SKM-1 treated with dmso at 0.1 percent for 144 hours (cell line): ENCODE results near the gene GNAI2.

Experiments used
- DNase-seq: peaks from one replicate; lab custom pipeline; 2025; ENCODE audit not compliant: unreplicated experiment; lab: John Stamatoyannopoulos, UW

The GNAI2 gene

DNA sequence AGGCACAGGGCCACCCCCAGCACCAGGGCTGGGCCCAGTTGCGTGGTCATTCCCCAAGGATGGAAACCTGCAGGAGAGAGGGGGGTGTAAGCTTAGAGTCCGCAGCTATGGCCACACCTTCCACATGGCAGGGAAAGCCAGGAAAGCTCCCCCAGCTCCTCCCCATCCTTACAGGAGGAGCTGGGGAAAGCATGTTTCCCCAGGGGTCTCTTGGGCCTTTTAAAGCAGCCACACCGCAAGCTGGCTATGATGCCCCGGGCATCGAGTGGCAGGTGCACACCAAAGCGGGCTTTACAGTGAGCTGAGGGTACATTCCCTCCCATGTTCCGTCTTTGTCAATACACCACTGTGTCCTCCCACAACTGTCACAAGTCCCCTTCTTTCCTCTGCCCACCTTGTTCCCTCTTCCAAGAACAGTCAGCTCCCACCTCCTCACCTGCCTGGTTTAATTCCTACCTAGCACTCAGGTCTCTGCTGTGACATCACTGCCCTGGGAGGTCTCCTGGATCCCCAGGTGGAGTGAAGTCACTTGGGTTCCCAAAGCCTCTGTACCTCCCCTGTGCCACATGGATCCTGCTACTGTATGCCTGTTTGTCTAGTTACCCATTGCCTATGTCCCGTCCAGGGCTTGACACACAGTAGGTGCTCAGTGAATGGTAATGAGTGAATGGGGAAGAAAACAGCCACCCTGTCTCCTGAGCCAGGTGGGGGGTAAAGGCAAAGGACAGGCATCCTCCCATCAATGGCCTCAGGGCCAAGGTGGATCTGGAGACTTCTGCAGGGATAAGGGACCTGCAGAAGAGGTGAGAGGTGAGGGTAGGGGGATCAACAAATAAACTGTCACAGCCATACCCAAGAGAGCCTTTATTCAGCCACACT lies 59.8 kb downstream of the GNAI2 start:
- DNase-seq = no peak

DNA sequence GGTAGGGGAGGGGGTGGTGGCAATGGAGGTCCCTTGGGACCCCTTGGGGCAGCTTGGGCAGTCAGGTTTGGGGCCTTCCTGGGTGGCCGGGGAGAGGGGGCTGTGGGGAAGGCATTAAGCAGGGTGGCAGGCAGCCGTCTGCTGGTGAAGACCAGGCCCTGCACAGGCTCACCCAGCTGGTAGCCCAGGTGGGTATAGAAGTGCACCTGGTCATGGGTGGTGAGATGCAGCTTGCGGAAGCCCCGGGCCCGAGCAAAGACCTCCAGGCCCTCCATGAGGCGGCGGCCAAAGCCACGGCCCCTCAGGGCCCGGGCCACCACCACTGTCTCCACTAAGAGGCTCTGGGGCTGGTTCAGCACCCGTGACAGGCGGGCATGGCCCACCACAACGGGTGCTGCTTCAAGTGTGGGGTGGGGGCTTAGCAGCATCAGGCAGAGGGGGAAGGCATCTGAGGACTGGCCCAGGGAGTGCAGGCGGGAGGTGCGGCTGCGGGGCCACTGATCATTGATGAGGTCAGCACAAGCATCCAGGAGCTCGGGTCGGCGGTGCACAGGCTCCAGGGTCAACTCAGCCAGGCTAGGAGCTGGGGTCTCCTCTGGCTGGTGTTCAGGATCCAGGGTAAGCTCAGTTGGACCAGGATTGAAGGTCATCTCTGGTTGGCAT lies 60.8 kb downstream of the GNAI2 start:
- no peak for DNase-seq

DNA sequence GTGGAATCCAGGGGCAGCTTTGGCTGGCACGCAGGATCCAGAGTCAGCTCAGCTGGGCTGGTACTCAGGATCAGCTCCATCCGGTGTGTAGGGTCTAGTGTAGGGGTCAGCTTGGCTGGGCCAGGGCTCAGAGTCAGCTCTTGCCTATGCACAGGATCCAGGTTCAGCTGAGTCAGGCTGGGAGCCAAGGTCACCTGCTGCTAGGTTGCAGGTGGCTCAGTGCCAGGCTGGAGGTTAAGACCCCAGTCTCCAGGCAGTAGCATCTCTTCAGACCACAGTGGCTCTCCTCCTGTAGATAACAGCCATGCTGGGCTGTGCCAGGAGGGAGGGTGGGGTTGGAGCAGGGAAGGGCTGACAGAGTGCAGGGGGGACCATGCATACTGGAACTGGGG lies 61.4 kb downstream of the GNAI2 start:
- DNase-seq = no peak

DNA sequence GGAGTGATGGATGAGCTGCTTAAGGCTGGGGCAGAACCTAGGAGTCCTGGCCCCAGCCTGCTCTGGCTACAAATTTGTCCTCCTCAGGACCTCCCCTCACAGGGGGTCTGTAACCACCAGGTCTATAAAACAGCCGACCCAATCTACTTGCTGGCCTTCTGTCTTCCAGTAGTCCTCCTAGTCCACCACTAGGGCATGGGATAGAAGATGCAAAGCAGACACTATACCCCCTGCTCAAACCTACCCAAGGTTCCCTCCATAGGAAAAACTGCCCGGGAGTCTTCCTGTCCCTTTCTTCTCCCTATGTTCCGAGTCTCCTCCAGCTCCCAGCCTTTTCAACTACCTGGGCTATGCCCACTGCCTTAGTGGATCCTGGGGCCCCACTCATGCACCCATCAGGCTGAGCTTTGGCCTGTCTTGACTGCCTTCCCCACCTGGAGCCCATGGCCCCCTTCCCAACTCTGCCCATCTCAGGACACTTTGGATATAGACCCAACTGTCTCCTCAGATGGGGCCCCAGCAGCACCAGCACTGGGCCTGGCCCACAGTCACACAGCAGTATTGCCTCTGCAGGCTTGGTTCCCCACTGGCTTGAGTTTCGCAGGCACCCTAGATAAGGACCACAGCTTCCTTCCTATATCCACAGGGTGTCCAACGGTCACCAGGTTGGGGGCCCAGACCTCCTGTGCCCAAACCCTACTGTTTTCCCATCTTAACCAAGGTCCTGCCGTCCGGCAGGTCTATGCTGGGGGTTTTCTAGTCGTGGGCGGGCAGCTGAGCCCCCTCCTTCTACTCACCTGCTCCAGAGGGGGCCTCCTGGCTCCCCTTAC lies 62.1 kb downstream of the GNAI2 start:
- DNase-seq = peak; percentile 24

DNA sequence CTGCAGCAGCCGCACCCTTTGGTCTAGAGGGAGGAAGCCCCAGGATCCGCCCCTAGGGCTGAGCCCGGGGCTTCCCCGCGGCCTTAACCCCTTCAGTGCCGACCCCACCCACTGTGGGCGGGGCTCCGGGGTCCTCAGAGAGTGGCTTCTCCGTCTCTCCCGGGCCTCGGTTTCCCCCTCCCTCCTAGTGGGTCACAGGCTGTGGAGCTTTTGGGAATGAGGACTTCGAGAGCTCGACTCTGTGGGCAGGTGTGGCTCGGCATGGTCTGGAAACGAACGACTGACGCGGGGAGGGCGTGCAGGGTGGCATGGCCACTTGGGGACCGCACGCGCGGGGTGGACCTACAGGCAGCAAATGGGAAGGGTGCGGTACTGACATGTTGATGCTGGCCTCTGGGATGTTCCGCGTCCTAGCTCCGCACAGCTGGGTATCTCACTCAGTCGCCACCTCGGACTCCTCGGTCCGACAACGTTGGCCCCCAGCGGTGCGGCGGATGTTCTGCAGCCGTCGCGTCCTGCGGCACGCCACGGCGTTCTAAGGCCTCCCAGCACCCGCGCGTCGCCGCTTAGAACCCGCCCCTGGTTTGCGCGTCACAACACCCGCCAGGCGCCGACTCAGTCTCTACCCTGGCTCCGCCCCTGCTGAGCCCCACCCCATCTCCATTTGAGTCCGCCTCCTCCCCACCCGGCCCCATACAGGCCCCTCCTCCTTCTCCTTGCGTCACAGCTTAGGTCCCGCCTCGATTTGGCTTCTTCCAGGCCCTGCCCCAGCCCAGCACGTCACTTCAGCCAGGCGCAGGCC lies 63.0 kb downstream of the GNAI2 start, which contains the start of the genes HYAL3 and NAA80:
TSS of gene HYAL3 (minus strand) at position 570 of the 802 bp plus-strand sequence. CDS start 3,803 bp downstream, outside the sequence.
TSS of gene NAA80 (minus strand) at position 570 of the 802 bp plus-strand sequence. CDS start 1,942 bp downstream, outside the sequence.
- peak; percentile 99 for DNase-seq

DNA sequence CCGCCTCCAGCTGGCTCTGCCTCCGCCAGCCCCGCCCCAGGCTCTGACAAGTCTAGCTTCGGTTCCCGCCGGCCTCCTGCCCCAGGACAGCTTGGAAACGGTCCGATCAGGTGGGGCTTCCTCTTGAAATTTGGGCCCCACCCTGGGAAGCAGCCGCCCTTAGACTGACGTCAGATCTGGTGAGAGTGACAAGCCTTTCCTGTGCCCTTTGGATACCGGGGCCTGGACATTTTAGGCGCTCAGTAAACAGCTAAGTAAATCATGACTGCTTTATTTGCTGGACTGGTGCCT lies 63.6 kb downstream of the GNAI2 start:
- no peak for DNase-seq

DNA sequence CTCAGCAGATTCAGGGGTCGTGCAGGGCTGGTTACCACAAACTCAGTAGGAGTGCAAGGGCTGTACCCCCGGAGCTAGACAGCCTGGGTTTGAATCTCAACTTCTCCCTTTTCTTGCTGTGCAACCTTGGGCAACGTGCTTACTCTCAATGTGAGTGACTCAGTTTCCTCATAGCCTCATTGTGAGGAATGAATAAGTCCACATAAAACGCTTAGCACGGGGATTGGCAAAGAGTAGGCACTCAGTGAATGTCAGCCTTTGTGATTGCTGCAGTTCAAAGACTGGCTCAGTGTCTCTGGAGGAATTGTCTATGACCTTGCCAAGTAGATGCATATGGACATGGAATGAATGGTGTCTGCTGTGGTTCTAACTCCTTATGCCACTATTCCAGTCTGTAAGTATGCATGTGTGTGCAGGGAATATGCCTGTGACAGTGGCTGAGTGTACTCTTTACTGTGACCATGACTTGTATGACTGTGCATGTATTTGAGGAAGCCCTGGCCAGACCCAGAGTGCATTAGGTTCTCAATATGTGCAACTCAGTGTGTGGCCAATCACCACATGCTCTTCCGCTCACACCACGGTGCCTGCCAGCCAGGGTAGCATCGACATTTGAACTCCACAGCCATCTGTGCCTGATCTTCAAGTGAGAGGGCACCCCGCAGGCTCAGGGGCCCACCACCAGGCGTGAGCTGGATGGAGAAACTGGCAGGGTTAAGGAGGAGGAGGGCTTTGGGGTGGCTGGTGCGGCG lies 64.1 kb downstream of the GNAI2 start:
- DNase-seq = peak; percentile 77

DNA sequence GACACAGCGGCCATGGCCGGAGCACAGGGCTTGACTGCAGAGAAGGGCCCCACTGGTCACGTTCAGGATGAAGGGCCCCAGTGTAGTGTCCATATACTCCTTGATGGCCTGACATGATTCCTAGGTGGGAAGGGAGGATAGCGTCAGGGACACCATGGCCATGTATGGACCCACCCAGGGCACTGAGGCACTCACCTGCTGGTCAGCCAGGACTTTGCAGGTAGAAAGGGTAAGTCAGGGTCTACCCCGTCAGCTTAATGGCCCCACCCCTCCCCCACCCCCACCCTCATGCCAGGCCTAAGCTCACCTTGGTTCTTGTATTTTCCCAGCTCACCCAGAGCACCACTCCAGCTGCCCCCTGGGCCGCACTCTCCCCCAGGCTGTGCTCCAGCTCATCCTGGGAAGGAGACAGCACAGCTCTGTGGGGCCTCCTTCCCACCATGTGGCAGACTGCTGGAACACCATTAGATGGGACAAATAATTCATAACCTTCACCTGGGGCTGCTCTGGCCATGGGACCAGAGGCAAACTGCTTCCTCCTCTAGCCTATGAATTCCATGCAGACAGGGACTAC lies 64.8 kb downstream of the GNAI2 start:
- DNase-seq = no peak

DNA sequence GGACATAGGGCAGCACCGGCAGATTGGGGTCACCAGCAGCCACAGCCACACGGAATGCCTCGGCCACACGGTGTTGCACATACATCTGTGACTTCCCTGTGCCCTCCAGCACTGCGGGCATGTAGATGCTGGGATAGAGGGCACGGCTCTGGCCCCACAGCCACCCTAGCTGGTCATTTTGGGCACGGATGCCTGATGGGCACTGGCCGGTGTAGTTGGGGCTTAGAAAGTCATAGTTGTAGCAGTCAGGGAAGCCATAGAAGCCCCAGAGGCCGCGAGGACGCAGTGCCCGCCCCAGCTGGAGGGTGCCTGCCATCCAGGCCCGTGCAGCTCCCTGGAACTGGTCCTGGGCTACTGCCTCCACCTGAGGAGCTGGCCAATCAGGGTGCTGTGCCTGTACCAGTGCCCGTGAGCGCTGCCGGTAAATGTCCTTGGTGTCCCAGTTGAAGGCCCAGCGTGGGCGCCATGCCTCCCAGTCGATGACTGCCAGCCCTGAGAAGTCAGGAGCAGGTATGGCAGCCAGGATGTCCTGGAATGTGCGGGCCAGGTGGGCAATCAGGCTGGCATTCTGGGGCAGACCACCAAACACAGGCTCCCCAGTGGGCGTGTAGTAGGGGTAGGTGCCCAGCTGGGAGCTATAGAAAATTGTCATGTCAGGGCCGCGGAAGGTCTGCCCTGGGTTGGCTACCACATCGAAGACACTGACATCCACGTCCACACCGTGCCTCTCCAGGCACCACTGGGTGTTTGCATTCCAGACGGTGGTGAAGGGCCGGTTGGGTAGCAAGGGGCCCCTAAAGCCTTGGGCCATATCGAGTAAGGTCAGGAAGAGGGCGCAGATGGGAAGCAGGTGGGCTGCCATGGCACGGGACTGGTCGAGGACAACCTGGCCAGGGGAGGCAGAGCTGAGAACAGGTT lies 66.3 kb downstream of the GNAI2 start:
- DNase-seq = no peak

DNA sequence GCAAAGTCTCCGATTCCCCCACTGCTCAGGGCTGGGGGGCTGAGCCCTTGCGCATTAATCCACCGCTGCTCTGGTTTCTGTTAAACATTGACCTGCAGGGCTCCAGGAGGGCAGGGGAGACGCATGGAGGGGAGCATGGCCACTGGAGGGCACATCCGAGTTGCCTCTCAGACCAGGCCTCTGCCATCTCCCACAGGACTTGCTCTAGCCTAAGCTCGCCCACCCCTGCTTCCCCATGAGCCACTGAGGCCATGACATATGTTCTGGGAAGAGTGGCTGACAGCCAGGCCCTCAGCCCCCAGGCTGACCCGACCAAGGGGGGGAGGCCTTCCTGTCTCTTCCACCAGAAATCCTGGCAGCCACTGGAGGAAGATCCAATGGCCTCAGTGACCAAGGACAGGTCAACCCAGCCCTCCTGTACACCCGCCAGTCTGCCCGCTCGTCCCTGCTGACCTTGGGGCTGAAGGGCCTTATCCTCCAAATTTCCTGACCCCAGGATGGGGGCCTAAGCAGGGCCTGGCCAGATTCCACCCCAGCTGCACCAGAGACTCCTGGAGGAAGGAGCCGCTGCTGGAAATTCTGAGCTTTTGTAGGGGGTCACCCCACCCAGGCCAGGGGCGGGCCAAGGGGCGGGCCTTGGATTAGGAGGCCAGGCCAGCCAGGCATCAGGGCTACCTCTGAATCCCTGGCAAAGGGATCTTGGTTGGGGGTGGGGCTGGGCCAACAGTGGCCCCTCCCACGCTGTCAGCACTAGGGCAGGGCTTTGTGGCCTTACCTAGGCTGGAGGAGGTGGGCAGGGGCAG lies 67.2 kb downstream of the GNAI2 start, which contains the start of gene HYAL1:
TSS of gene HYAL1 (minus strand) at position 562 of the 803 bp plus-strand sequence. CDS start 618 bp downstream, outside the sequence.
- DNase-seq = no peak

DNA sequence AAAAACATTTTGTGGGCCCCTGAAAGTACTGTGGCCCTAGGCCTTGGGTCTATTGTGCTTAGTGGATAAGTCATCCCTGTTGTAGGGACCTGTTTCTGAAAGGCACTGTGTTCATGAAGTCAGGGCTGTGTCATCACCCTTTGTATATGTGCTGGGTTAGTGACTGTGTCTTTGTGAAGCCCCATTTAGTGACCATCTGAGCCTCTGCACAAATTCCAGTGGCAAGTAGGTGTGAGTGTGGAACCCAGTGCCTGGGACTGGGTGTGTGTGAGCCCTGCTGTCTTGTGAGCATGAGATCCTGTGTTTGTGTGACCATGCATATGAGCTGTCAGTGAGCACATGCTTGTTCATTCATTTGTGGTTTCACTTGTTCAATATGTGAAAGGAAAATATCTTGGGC lies 68.6 kb downstream of the GNAI2 start:
- DNase-seq = no peak
